Stimulated activated CD4-positive, alpha-beta T cell treated with anti-CD3 and anti-CD28 coated beads, Interleukin-4, amount 100 ng/mL, for 4 hours (primary cell): ENCODE measurements around the gene PCDHB14.
"Not testable (repeated sequence)": the region's sequence is repeated elsewhere in the genome, so short reads cannot be mapped to it uniquely, and the experiment has no call there.

Source experiments
- DNase-seq, 2 experiments: peaks; one replicate each; pipeline ENCODE4 v3.0.0-alpha.2; 2020

Gene PCDHB14

GRCh38 chr5:141210849-141211248 is 12.3 kb upstream of the PCDHB14 start:
- DNase-seq = not testable (repeated sequence)

- DNase-seq = peak in 1 of 2 experiments; percentile 15
These were observed 9.3 kb upstream of the PCDHB14 start, which contains the start of gene PCDHB13 for GRCh38 chr5:141213656-141214339. TSS of gene PCDHB13 (plus strand) at chr5:141213919. CDS start at chr5:141214124, 205 bp downstream.

DNA sequence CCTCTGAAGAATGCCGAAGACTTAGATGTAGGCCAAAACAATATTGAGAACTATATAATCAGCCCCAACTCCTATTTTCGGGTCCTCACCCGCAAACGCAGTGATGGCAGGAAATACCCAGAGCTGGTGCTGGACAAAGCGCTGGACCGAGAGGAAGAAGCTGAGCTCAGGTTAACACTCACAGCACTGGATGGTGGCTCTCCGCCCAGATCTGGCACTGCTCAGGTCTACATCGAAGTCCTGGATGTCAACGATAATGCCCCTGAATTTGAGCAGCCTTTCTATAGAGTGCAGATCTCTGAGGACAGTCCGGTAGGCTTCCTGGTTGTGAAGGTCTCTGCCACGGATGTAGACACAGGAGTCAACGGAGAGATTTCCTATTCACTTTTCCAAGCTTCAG is 8.6 kb upstream of the PCDHB14 start:
- not testable (repeated sequence) for DNase-seq

DNA sequence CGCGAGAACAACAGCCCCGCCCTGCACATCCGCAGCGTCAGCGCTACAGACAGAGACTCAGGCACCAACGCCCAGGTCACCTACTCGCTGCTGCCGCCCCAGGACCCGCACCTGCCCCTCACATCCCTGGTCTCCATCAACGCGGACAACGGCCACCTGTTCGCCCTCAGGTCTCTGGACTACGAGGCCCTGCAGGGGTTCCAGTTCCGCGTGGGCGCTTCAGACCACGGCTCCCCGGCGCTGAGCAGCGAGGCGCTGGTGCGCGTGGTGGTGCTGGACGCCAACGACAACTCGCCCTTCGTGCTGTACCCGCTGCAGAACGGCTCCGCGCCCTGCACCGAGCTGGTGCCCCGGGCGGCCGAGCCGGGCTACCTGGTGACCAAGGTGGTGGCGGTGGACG is 7.6 kb upstream of the PCDHB14 start:
- DNase-seq = not testable (repeated sequence)

GRCh38 chr5:141216035-141216434 is 7.1 kb upstream of the PCDHB14 start:
- DNase-seq = not testable (repeated sequence)

DNA sequence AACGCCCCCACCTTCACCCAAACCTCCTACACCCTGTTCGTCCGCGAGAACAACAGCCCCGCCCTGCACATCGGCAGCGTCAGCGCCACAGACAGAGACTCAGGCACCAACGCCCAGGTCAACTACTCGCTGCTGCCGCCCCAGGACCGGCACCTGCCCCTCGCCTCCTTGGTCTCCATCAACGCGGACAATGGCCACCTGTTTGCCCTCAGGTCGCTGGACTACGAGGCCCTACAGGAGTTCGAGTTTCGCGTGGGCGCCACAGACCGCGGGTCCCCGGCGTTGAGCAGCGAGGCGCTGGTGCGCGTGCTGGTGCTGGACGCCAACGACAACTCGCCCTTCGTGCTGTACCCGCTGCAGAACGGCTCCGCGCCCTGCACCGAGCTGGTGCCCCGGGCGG is 1.7 kb downstream of the PCDHB14 start:
- DNase-seq = not testable (repeated sequence)

DNA sequence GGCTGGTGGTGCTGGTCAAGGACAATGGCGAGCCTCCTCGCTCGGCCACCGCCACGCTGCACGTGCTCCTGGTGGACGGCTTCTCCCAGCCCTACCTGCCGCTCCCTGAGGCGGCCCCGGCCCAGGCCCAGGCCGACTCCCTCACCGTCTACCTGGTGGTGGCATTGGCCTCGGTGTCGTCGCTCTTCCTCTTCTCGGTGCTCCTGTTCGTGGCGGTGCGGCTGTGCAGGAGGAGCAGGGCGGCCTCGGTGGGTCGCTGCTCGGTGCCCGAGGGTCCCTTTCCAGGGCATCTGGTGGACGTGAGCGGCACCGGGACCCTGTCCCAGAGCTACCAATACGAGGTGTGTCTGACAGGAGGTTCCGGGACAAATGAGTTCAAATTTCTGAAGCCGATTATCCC is 2.3 kb downstream of the PCDHB14 start:
- not testable (repeated sequence) for DNase-seq

- no peak for DNase-seq
These were observed 11.0 kb downstream of the PCDHB14 start for GRCh38 chr5:141234109-141234667.

GRCh38 chr5:141235922-141236321 is 12.8 kb downstream of the PCDHB14 start:
- not testable (repeated sequence) for DNase-seq

GRCh38 chr5:141236516-141237313 is 13.6 kb downstream of the PCDHB14 start:
- DNase-seq = no peak

- DNase-seq = no peak
These were observed 18.4 kb downstream of the PCDHB14 start for GRCh38 chr5:141241496-141241895.

DNA sequence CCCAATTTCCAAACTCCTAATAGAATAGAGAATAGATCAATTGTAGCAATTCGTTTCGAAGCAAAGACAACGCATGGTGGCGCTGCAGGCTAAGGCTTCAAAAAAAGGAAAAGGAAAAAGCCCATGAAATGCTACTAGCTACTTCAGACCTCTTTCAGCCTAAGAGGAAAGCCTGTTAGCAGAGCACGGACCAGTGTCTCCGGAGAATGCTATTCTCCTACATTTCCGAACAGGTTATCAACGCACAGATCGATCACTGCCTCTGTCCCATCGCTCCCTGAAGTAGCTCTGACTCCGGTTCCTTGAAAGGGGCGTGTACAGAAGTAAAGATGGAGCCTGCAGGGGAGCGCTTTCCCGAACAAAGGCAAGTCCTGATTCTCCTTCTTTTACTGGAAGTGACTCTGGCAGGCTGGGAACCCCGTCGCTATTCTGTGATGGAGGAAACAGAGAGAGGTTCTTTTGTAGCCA is 22.1 kb downstream of the PCDHB14 start, which contains the start of gene PCDHB15:
TSS of gene PCDHB15 (plus strand) at position 146 of the 468 bp plus-strand sequence. CDS start at position 330, 184 bp downstream.
- no peak for DNase-seq

DNA sequence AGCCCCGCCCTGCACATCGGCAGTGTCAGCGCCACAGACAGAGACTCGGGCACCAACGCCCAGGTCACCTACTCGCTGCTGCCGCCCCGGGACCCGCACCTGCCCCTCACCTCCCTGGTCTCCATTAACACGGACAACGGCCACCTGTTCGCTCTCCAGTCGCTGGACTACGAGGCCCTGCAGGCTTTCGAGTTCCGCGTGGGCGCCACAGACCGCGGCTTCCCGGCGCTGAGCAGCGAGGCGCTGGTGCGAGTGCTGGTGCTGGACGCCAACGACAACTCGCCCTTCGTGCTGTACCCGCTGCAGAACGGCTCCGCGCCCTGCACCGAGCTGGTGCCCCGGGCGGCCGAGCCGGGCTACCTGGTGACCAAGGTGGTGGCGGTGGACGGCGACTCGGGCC is 23.8 kb downstream of the PCDHB14 start:
- not testable (repeated sequence) for DNase-seq

DNA sequence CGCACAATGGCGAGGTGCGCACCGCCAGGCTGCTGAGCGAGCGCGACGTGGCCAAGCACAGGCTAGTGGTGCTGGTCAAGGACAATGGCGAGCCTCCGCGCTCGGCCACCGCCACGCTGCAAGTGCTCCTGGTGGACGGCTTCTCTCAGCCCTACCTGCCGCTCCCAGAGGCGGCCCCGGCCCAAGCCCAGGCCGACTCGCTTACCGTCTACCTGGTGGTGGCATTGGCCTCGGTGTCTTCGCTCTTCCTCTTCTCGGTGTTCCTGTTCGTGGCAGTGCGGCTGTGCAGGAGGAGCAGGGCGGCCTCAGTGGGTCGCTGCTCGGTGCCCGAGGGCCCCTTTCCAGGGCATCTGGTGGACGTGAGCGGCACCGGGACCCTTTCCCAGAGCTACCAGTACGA is 24.3 kb downstream of the PCDHB14 start:
- not testable (repeated sequence) for DNase-seq

- no peak for DNase-seq
These were observed 27.4 kb downstream of the PCDHB14 start for GRCh38 chr5:141250576-141250975.

DNA sequence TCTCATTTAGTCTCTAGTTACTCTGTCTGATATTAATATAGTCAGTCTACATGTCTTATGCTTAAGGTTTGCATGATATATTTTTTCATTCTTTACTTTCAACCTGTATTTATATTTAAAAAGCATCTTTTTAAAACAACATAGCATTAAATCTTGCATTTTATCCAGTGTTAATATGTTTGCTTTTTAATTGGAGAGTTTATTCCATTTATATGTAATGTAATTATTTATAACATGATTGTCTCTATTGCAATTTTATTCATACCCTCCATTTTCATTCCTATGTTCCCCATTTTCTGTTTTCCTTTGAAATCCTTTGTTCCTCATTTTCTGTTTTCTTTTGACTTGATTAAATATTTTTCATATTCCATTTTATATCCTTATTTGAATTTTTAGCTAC is 35.3 kb downstream of the PCDHB14 start:
- no peak for DNase-seq

DNA sequence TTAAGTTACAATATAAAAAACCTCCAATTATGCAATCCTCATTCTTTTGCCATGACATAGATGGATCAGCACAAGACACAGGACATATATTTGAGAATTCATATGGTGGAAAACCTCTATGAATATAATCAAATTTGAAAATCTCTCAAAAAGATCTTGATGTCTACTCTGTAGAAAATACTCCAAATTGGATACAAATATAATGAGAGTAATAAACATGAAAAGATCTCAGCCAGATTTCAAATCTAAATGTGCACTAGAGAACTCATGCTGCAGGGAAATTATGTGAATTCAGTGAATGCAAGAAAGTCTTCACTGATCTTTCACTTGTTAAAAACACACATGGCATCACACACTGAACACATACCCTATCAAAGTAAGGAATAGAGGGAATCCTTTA is 35.8 kb downstream of the PCDHB14 start:
- no peak for DNase-seq

DNA sequence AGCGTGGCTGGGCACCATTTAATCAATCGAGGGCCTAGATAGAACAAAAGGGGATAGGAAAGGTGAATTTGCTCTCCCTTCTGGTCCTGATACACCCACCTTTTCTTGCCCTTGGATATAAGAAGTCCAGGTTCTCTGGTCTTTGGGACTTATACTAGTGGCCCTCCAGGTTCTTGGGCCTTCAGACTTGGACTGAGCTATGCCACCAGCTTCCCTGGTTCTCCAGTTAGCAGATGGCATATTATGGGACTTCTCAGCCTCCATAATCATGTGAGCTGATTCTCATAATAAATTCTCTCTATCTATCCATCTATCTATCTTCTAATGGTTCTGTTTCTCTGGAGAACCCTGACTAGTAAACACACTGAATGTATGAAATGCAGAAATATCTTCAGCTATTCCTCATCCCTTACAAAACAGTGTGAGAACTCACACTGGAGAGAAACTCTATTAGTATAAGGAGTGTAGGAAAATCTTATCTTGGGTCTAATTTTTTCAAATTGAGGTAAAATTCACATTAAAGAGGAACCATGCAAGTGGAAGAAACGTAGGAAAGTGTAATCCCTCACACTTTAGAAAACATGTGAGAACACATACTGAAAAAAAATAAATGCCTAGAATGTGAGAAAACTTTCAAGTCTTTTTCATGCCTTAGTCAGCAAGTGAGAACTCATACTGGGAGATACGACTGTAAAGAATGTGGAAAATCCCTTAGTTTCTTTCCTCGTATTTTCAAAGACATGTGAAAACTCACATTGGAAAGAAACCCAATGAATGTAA is 37.5 kb downstream of the PCDHB14 start:
- DNase-seq = no peak

DNA sequence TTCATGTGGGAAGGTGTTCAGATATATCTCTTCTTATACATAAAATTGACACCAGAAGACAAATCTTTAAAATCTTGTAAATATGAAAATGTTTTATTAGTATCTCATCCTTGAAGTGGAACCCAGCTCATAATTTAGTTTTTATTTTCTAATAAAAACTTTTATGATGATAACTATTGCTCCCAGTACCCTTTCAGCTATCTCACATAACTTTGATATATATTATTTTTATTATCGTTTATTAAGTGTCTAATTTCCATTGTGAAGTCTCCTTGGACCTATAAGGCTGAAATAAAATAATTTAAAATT is 38.0 kb downstream of the PCDHB14 start:
- no peak for DNase-seq

- DNase-seq = no peak
These were observed 46.1 kb downstream of the PCDHB14 start for GRCh38 chr5:141269195-141269594.

DNA sequence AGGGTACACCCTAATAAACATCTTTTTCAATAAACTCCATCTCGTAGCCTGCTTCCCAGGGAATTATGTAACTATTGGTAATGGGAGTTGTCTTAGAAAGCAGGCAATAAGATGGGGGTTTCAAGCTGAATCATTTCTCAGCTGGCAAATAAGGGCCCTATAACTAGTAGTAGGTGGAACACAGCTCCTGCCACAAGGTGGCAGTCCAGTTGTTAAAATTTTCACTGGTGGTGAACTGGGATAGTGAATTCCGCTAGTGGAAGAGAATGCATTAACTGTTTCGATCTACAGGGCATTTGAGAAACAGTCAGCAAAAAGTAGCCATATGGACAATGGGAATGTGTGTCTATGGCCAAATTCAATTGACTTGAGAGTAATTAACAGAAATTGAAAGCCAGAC is 49.8 kb downstream of the PCDHB14 start:
- no peak for DNase-seq
